HG03064 (cell line): ENCODE data around the gene DNAI2.

Experiments used
- ATAC-seq: cut with Tn5 transposase; IDR thresholded peaks from one replicate; pipeline ENCODE4 v1.9.1; 2021; ENCODE audit warnings: low read depth; ENCODE audit not compliant: unreplicated experiment

DNAI2 gene

DNA sequence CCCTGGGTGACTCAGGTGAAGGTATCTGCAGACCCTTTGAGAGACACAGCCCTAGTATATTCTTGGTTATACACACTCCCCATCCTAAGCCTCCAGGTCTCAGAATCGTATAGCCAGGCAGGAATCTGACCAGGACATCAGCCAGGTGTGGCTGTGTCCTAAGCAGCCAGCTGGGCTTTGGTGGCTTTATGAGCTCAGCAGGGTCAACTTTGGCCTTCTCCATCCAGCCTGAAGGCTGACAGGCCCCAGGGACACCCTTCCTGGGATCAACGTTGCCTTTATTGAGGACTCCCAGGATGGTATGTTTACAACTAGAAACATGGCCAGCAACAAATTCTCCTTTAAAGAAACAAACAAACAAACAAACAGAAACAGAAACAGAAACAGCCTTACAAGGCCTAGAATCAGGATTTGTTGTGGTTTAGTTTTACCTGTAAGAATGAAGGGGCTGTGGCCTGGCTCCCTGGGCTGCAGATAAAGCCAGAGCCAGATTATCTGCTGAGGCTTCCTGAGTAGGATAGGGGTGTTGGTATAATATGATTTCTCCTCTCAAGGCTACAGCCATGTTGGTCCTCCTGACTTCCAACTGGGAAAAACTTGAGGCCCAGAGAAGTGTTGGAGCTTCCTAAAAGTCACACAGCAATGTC lies 60.5 kb downstream of the DNAI2 start:
- ATAC-seq = no peak

DNA sequence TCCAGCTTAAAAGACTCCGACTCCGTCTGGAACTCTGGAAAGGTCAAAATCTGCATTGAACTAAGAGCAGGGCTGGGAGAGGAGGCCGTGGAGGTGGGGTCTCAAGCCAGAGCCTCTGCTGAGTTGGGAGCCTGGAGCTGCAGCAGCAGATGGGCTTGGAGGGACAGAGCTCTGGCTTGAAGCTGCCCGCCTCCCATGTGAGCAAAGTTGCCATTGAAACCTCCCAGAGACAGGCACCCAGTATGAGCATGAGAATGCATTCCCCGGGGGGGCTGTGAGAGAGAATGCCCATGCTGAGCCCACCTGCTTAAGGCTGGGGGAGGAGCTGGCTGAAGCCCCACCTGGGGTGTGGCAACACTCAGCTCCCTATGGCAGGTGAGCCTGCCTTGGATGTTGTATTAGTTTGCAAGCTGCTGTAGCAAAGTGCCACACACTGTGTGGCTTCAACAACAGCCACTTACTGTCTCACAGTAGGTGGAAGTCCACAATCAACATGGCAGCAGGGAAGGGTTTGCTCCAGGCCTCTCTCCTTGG lies 61.6 kb downstream of the DNAI2 start:
- no peak for ATAC-seq

DNA sequence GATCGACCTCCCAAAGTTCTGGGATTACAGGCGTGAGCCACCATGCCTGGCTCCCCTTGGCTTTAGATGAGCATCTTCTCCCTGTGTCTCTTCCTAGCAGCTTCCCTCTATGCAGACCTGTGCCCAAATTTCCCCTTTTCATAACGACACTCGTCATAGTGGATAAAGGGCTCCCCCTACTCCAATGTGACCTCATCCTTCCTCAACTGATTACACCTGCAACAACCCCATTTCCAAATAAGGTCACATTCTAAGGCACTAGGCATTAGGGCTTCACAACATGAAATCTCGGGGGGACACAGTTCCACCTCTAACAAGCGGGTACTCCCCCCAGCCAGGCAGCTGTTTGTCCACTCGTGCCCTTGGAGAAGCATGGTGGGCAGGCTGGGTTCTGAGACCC lies 62.3 kb downstream of the DNAI2 start:
- ATAC-seq = no peak

DNA sequence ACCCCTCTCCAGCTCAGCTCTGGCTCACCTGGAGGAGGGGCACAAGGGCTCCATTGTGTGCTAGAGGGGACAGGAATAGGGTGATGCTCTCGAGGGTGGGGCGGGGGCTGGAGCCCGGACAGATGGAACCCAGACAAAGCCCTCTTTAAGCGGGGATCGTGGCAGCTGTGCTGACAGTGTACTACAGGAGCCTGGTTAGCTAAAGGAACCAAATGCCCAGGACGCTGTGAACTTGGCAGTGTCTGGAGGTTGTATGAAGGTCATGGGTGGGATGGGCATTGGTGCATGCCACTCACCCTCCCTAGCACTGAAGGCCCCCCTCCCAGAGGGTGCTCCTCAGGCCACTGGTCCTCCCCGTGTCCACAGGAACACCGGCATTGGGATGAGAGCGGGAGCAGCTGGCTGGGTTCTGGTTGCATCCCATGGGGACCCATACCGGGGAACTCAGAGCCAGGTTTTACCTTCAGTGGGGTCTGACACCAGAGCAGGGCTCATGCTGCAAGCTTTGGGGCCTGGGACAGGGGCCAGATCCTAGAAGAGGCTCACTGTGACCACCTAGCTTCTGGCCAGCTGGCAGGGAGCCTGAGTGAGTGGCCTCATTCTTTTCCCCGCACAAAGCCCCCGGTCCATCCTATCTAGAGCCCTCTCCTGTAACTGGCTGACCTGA lies 63.9 kb downstream of the DNAI2 start:
- no peak for ATAC-seq

DNA sequence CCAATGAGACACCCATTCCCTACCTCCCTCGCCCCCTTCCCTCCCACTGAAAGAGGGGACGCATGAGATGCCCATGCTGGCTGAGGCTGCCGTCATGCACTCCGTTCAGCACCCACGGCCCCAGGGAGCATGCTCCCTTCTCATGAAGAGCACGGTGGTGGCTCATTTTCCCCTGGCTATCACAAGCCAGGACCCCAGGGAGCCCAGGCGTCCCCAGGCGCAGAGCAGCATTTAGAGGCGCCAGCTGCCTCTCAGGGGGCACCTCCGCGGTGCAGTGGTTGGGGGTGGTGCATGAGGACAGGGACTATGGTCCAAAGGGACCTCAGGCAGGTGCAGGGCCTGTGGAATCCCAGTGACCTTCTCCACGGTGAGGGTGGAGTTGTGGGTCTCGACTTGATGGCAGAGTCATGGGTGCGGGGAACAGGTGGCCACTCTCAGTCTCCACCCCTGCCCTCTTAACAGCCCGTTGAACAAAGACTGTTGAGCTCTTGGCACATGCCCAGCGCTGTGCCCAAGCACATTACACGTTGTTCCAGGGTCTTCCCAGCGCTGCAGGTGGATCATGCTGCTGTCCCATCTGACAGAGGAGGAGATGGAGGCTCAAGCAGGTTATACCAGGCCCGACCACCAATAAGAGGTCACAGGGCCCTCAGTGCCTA lies 65.6 kb downstream of the DNAI2 start:
- no peak for ATAC-seq

DNA sequence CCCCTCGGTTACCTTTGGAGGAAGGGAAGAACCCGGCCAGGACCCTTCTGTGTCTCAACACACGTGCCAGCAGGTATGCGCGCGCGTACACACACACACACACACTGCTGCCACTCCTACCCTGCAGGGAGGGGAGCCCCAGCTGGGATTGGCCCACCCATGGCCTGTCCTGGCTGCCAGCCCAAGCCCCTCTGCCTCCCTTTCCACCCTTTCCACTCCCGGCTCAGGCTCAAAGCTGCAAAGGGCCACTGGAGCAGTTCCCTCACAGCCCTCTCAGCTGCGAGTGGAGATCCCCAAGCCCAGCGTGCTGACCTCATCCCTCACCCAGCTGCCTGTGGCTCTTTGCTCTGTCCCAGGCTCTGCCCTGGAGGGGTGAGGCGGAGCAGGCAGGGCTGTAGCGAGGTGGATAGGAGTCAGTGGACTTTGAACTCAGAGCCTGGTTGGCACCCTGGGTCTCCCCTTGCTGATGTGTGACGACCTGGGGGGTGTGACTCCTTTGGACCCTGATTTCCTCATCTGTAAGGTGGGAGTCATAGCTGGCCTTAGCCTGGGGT lies 66.5 kb downstream of the DNAI2 start:
- no peak for ATAC-seq

DNA sequence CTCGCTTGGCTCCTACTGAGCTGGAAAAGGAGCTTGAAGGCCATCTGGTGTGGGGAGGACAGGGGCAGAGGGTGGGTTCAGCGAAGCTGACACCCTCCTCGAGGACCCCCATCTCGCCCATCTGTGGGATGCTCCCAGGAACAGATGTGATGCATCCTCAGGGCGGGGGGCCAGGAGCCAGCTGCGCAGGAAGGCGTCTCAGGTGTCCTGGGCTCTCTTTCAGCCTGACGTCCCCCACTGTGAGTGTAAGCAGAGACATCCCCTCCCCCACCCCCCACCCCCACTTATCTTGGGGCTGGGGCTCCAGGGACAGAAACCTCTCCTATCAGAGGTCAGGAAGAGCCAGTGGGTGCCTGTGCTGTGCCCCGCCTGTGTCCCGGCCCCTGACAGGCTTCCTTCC lies 68.2 kb downstream of the DNAI2 start:
- no peak for ATAC-seq

DNA sequence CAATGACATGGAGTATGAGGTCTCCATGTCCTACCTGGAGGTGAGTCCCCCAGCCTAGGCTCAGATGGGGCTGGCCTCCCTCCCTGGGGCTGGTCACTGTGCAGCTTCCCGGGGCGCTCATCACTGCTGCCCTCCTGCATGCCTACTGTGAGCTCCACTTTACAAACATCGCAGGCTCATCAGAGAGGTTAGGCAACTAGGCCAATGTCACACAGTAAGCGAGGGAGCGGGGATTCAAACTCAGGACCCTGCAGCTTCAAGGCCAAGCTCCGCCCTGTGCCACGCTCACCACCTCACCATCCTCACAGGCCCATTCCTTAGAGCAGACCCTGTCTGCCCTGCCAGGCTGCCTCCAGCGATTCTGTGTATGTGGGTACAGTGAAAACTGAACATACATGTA lies 69.1 kb downstream of the DNAI2 start:
- ATAC-seq = no peak

DNA sequence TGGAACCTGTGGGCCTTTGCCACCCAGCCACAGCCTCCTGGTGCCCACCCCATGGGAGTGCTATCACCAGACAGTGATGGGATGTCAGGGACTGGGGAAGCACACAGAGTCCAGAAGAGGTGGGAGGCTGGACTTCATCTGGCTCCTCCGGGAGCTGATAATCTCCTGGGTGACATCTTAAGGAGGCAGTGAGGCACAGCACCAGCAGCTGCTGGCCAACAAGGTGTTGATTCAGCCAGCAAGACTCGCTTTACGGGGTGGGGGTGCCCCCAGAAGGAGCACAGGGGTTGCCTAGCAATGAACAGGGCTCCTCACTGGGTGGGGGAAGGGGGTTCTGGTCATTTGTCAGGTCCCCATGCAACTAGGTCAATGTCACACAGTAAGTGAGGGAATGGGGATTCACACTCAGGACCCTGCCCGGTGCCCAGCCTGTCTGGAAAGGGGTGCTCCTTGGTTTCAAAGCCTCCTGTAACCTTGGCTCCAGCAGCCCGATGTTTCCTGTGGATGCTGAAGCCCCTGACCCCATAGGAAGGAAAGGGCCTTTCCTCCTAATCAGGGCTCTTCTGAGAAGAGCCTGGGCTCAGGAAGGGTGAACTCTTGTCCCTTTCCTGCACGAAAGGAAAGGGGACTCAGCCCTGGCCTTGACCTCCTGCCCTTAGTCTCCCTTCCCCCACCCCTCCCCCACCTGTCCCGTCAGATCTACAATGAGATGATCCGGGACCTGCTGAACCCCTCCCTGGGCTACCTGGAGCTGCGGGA lies 69.7 kb downstream of the DNAI2 start:
- ATAC-seq = no peak

DNA sequence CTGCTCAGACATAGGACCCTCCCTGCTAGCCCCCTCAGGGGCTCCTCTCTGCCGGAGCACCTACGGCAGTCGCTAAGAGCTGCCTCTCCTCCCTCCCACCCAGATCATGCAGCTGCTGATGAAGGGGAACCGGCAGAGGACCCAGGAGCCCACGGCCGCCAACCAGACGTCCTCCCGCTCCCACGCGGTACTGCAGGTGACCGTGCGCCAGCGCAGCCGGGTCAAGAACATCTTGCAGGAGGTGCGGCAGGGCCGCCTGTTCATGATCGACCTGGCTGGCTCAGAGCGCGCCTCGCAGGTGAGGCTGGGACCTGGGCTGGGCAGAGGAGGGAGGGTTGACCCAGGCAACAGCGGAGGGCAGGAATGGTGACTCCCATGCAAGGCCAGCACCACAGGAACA lies 70.6 kb downstream of the DNAI2 start:
- ATAC-seq = no peak

DNA sequence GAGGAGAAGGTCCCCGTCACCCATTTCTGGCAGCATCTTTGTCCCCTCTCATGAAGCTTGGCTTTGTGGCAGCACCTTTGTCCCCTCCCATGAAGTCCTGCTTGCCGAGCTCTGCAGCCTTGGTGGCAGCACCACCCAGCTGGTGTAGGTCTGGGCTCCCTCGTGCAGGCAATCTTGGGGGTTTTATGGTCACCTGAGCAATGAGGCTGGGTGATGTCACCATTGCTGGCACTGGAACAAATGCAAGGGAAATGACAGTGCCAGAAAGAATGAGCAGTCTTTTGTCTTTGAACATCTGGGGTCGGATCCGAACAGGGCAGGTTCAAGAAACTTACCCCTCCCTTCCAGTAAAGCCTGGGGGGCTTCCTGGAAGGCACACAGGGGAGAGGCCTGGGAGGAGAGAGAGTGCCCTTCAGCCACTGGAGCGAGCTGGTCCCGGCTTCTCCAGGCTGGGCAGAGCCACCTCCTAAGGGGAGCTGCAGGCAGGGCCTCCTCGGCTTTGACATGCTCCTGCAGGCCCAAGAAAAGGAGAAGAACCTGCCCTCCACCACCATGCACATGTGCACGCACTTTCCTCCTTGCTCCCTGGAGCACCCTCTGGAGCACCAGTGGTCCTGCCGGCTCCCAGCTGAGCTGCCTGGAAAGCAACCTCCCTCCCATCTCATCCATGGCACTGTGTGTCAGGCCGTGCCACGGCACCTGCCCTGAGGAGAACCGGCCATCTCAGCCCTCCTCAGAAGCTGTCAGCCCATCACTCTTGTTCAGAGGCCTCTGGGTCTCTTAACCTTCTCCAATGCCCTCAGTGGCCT lies 71.6 kb downstream of the DNAI2 start:
- no peak for ATAC-seq

DNA sequence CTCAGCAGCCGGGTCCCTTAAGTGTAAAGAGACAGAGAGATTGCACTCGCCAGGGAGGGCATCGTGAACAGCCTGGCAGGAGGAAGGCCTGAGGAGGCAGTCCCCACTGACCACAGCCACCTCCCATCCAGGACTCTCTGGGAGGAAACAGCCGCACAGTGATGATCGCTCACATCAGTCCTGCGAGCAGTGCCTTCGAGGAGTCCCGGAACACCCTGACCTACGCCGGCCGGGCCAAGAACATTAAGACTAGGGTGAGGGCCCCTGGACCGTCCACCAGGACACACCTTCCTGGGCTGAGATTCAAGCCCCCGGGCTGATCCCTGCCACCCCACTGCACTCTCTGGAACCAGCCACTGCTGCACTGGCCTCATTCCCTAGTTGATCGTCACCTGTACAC lies 73.6 kb downstream of the DNAI2 start:
- ATAC-seq = no peak

DNA sequence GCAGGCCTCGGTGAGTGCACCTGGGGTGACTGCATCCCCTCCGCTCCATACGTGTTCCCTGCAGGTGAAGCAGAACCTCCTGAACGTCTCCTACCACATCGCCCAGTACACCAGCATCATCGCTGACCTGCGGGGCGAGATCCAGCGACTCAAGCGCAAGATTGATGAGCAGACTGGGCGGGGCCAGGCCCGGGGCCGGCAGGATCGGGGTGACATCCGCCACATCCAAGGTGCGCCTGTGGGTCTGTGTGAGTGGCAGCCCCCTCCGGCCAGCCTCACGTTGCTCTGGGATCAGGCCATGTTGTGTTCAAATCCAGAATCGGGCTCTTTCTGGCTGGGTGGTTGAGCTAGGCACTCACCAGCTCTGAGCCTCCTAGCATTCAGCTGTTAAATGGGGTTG lies 75.1 kb downstream of the DNAI2 start:
- ATAC-seq = no peak

DNA sequence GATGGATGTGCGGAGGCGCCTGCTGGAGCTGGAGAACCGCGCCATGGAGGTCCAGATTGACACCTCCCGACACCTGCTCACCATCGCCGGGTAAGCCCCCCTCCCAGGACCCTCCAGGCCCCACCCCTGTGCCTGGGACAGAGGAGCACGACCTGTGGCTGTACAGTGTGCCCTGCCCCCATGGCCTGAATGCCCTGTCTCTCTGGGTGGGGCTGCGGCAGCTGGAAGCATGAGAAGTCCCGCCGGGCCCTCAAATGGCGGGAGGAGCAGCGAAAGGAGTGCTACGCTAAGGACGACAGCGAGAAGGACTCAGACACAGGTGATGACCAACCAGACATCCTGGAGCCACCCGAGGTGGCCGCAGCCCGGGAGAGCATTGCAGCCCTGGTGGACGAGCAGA lies 76.5 kb downstream of the DNAI2 start:
- ATAC-seq = no peak

DNA sequence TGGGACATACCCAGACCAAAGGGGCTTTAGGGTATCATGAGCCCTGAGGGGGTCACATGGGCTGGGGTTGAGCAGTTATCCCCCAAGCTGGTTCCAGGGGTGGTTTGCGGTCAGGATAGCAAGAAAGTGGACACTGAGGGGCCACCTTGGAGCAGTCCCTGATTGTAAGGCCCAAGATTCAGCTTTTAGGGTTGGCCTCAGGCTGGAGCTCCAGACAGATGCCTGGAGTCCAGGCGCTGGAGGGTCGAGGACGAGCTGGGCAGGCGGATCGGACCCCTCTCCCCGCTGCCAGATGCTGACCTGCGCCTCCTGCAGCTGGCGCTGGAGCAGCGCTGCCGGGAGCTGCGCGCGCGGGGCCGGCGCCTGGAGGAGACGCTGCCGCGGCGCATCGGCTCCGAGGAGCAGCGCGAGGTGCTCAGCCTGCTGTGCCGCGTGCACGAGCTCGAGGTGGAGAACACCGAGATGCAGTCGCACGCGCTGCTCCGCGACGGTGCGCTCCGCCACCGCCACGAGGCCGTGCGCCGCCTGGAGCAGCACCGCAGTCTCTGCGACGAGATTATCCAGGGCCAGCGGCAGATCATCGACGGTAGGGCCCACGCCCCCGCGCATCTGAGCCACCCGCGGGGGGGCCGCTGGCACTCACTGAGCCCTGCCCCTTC lies 77.6 kb downstream of the DNAI2 start:
- ATAC-seq = no peak

DNA sequence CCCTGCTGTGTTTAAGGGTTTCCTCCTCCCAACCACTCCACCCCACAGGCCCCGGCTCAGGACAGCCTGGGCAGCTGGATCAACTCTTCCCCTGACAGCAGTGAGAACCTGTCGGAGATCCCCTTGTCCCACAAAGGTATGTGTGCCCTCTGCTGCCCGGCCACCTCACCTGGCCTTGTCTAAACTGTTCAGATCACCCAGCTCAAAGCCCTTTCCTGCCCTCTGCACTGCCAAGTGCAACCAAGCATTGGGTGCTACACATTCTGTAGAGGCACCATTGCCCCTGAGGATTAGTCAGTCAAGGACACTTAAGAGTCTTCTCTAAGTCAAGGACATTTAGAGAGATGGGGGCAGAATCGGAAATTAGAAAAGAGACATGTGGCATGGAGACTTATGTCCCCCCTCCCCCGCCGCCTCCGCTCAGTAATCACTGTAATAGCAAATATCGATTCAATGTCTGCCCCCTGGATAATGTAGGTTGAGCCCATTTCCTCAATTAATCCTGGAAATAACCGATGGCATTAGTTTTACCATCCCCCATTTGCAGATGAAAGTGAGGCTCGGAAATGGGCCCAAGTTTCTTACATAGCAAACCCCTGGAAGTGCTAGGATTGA lies 79.5 kb downstream of the DNAI2 start:
- no peak for ATAC-seq

DNA sequence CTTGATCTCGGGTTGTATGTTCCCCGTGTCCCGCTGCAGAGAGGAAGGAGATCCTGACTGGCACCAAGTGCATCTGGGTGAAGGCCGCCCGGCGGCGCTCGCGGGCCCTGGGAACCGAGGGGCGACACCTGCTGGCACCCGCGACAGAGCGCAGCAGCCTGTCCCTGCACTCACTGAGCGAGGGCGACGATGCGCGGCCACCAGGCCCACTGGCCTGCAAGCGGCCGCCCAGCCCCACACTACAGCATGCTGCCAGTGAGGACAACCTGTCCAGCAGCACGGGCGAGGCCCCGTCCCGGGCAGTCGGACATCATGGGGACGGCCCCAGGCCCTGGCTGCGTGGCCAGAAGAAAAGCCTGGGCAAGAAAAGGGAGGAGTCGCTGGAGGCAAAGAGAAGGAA lies 80.1 kb downstream of the DNAI2 start:
- no peak for ATAC-seq

DNA sequence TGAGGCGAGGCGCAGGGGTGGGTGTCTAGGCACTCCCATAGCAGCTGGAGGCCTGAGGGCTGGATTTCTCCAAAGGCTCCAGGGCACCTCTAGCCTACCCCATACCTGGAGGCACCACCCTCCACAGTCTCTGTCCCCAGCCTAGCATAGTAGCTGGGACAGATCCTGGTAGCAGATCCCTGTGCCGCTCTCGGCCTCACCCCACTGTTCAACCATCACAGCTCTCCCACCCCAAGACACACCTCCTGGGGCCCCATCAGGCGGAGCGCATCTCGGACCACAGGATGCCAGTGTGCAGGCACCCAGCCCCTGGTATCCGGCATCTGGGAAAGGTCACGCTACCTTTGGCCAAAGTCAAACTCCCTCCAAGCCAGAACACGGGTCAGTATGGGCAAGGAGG lies 80.5 kb downstream of the DNAI2 start:
- ATAC-seq = no peak

DNA sequence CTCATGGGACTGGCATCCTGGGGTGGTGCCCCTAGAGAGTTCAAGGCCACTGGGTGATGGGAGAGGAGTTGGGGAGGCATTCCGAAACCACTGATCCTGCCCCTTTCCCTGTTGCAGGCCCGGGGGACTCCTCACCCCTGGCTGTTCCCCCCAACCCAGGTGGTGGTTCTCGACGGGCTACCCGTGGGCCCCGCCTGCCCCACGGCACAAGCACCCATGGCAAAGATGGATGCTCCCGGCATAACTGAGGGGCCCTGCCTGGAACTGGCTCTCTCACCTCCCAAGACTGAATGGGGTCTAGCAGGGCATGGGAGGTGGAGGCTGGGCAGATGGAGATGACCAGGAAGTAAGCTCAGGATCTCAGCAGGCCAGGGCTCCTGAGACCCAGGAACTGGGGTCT lies 81.0 kb downstream of the DNAI2 start:
- no peak for ATAC-seq
